RWPE2 (cell line): ENCODE results near the gene PPARA.

Experiments
- ATAC-seq: fragments of 200-7000 bp; cut with Tn5 transposase; 3 replicates; pipeline ENCODE4 v1.9.1; 2021; ENCODE audit warnings: low read depth
- DNase-seq: peaks from one replicate; pipeline ENCODE4 v3.0.0-alpha.2; 2020; ENCODE audit warnings: low spot score
- H3K27ac ChIP-seq: fragments of 450-650 bp; 2 replicates; pipeline ENCODE4 v1.5.1; 2017; ENCODE audit warnings: mild to moderate bottlenecking; ENCODE audit not compliant: poor library complexity, severe bottlenecking
- H3K27me3 ChIP-seq: fragments of 250-450 bp; sonication (Bioruptor Pico); 2 replicates; pipeline ENCODE4 v1.5.1; 2021; ENCODE audit warnings: mild to moderate bottlenecking, moderate library complexity; ENCODE audit not compliant: insufficient read depth, poor library complexity, severe bottlenecking
- H3K36me3 ChIP-seq: fragments of 250-450 bp; sonication (Bioruptor Pico); 2 replicates; pipeline ENCODE4 v1.5.1; 2020; ENCODE audit warnings: low read depth, mild to moderate bottlenecking, moderate library complexity
- H3K4me1 ChIP-seq: fragments of 250-450 bp; sonication (Bioruptor Pico); 2 replicates; pipeline ENCODE4 v1.5.1; 2021; ENCODE audit warnings: mild to moderate bottlenecking, moderate library complexity; ENCODE audit not compliant: insufficient read depth, poor library complexity, severe bottlenecking
- H3K4me3 ChIP-seq: fragments of 250-450 bp; sonication (Bioruptor Pico); 2 replicates; pipeline ENCODE4 v1.5.1; 2021; ENCODE audit warnings: mild to moderate bottlenecking, moderate library complexity; ENCODE audit not compliant: severe bottlenecking
- H3K9me3 ChIP-seq: fragments of 250-450 bp; sonication (Bioruptor Pico); 2 replicates; pipeline ENCODE4 v1.5.1; 2021; ENCODE audit warnings: mild to moderate bottlenecking, moderate library complexity; ENCODE audit not compliant: severe bottlenecking
- TF ChIP-seq, protein P1 (sequence below): fragments of 450-650 bp; IDR thresholded peaks from one replicate; pipeline ENCODE4 v1.5.1; 2017; ENCODE audit warnings: mild to moderate bottlenecking, moderate library complexity; ENCODE audit not compliant: poor library complexity, severe bottlenecking

The PPARA gene

DNA sequence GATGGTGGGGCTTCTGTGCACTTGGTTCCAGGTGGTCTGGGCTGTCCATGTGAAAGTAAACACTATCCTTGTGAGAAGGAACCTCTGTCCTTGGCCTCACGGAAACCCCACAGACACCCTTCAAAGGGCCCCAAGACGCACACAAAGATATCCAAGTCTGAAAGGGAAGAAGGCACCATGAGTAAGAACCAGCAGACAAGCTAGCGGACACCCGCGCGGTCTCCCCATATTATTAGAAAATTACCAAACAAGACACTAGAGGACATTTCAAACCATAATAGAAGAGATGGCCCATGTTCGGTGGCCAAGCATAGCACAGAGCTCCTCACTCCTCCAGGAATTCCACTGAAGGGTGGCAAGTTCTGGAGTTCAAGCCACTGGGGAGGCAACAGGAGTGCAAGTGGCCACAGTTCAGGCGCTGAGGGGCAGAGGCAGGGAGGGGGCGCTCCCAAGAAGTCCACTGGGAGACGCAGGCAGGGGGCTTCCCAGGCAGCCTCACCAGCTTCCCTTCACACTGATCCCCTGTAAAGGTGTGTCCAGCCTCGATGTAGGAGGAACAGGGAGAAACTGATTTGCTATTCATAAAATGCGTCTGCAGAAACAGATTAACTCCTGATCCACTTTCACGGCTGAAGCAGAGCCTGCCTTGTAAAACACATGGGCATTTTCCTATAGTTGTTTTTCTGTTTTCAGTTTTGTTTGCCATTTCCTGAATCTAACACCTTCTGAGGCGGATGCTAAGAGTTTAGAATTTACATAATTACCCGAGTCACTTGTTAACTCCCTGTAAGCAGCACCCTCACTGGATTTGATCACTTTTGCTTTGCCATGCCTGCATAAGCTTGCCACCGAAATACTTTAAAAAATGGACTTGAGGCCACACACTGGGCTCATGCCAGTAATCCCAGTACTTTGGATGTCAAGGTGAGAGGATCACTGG lies 9.1 kb upstream of the PPARA start:
- ATAC-seq (no peak), DNase-seq (no peak)
- no peaks in the 10 kb centered on the region for H3K27me3 ChIP-seq
- no peaks in the 10 kb centered on the region for H3K9me3 ChIP-seq
- H3K4me1 ChIP-seq, result no peaks in the 10 kb centered on the region
- no peaks in the 10 kb centered on the region for H3K36me3 ChIP-seq
- no peak overlapping the region for H3K27ac ChIP-seq
- H3K4me3 ChIP-seq, result no peak overlapping the region
- TF ChIP-seq, protein P1, sequence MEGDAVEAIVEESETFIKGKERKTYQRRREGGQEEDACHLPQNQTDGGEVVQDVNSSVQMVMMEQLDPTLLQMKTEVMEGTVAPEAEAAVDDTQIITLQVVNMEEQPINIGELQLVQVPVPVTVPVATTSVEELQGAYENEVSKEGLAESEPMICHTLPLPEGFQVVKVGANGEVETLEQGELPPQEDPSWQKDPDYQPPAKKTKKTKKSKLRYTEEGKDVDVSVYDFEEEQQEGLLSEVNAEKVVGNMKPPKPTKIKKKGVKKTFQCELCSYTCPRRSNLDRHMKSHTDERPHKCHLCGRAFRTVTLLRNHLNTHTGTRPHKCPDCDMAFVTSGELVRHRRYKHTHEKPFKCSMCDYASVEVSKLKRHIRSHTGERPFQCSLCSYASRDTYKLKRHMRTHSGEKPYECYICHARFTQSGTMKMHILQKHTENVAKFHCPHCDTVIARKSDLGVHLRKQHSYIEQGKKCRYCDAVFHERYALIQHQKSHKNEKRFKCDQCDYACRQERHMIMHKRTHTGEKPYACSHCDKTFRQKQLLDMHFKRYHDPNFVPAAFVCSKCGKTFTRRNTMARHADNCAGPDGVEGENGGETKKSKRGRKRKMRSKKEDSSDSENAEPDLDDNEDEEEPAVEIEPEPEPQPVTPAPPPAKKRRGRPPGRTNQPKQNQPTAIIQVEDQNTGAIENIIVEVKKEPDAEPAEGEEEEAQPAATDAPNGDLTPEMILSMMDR, result no peak

DNA sequence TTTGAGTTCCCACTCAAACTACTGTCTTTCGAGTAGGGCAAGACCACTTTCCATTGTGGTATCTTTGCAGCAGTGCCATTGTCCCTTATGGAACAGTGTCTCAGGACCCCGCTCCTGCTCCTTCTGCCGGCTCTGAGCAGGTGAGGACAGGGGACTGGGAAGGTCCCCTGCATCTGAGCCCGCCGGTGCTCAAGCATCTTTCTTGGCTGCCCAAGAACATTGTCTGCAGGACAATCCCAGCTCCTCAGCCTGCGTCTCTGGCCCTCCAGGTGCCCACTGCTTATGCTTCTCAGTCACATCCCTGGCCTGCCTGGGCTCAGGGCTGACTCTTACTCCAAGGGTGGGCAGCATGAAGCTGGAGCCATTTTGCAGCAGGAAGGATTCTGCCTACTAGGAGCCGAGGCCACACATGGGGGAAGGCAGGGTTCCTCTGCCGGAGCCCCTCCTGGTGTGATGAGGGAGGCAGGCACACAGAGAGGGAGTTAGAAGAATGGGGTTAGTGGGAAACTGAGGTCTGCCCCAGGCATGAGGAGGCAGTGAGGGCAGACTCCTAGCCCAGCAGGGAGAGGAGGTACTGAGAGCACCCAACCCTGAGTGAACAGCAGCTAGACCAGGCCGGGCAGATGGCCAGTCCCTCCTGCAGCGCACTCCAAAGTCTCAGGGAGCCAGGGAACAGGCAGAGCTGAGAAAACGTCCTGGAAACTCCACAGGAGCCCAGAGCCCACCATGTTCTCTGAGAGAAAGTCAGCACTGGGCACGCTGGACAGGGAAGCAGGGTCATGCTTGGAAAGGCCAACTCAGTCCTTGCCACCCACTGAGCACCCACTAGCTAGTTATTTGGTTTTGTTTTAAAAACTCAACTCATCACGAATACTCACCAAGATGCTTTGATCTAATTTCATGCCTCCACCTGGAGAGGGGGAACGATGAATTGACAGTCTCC lies 7.5 kb upstream of the PPARA start:
- TF ChIP-seq, protein P1, result no peak
- no peaks in the 10 kb centered on the region for H3K9me3 ChIP-seq
- no peaks in the 10 kb centered on the region for H3K36me3 ChIP-seq
- H3K27ac ChIP-seq, result no peak overlapping the region
- ATAC-seq (no peak), DNase-seq (no peak)
- no peak overlapping the region for H3K4me3 ChIP-seq
- H3K27me3 ChIP-seq, result no peaks in the 10 kb centered on the region
- H3K4me1 ChIP-seq, result peaks cover 2% of the 10 kb centered on the region

DNA sequence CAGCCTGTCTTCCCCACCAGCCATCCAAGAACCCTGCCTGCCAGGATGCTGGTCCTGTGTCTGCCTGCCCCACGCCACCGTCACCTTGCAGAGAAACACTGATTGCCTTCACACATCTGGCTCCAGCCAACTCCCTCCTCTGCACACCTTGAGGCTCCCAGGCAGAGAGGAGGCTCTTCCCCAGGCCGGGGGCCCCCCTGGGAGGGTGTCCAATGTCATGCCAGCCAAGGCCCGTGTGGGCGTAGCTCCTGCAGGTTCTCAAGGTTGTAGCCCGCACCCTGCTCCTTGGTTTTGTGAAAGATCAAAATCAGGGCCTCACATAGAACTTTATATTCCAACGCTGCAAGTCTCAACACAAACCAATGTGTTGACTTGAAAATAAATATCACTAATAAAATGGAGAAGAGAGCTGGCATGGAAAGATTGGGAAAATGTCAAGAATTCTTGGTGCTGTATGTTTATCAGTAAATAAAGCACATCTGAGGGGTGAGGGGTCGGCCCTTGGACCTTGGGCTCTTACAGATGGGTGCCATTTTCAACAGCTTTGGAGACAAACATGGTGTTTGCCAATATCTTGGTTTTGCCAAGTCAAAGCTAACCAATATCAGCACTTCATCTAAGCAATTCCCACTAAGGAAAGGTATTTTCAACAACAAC lies 6.7 kb upstream of the PPARA start:
- H3K36me3 ChIP-seq, result no peaks in the 10 kb centered on the region
- H3K9me3 ChIP-seq, result no peaks in the 10 kb centered on the region
- ATAC-seq (no peak), DNase-seq (no peak)
- no peaks in the 10 kb centered on the region for H3K27me3 ChIP-seq
- H3K4me3 ChIP-seq, result no peak overlapping the region
- H3K27ac ChIP-seq, result no peak overlapping the region
- H3K4me1 ChIP-seq, result peaks cover 7% of the 10 kb centered on the region
- TF ChIP-seq, protein P1, result no peak

- Histone ChIP-seq H3K27me3 (no peaks in the 10 kb centered on the region), H3K4me3 (no peak overlapping the region), H3K4me1 (peaks cover 7% of the 10 kb centered on the region), H3K27ac (no peak overlapping the region), H3K9me3 (no peaks in the 10 kb centered on the region), H3K36me3 (no peaks in the 10 kb centered on the region)
- TF ChIP-seq, protein P1, result no peak
- no peak for ATAC-seq
- peak; percentile 55 for DNase-seq
Measured at GRCh38 chr22:46145361-46145851, 4.9 kb upstream of the PPARA start.
